GM12872 (cell line): ENCODE data around the gene AMIGO3.

Experiments used
- TF ChIP-seq, protein P1 (sequence below): IDR thresholded peaks from 3 replicates; pipeline ENCODE4 v1.5.1; 2011; ENCODE audit warnings: low read depth, mild to moderate bottlenecking, low read length, moderate library complexity; ENCODE audit not compliant: insufficient read depth

The AMIGO3 gene

DNA sequence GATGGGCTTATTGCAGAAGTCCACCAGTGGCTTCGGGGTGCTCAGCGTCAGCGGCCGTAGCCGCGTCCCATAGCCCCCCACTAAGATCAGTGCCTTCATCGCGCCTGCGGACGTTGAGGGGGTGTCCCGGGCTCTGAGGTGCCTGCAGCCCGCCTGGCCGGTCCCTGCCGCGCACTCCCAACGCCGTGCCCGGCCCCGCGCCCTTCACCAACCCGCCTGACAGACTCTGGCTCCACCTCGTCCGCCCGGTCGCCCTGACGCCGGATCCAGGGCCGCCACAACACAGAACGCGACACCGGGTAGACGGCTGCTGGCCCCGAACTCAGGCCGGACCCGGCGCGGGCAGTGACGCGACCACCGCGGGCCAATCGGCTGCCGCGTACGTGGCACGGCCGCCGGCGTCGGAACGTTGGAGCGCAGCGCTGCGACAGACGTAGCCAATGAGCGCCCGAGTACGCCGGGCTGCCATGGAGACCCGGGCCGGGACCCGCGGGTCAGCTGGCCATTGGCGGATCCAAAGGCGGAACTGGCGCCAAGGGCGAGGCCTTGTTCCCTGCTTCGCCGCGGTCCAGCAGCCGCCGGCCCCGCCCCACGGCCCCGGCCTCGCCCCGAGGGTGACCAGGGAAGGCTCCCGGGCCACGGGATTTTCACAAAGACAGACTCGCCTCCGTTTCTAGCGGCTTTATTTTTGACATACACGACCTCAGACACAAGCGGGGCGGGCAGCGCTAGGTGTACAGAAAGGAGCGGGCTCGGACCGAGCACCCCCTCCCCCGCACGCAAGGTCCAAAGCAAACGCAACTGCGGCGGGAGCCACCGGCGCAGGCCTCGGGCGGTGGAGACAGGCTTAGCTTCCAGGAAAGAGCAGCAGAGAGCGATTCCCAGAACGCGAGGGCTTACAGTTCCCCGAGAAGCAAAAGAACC is 4.4 kb upstream of the AMIGO3 start, which contains the start of gene GMPPB:
GMPPB (minus strand) TSS at position 324 of the 924 bp plus-strand sequence; CDS start at position 99, 225 bp downstream.
- TF ChIP-seq, protein P1, sequence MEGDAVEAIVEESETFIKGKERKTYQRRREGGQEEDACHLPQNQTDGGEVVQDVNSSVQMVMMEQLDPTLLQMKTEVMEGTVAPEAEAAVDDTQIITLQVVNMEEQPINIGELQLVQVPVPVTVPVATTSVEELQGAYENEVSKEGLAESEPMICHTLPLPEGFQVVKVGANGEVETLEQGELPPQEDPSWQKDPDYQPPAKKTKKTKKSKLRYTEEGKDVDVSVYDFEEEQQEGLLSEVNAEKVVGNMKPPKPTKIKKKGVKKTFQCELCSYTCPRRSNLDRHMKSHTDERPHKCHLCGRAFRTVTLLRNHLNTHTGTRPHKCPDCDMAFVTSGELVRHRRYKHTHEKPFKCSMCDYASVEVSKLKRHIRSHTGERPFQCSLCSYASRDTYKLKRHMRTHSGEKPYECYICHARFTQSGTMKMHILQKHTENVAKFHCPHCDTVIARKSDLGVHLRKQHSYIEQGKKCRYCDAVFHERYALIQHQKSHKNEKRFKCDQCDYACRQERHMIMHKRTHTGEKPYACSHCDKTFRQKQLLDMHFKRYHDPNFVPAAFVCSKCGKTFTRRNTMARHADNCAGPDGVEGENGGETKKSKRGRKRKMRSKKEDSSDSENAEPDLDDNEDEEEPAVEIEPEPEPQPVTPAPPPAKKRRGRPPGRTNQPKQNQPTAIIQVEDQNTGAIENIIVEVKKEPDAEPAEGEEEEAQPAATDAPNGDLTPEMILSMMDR, result no peak

DNA sequence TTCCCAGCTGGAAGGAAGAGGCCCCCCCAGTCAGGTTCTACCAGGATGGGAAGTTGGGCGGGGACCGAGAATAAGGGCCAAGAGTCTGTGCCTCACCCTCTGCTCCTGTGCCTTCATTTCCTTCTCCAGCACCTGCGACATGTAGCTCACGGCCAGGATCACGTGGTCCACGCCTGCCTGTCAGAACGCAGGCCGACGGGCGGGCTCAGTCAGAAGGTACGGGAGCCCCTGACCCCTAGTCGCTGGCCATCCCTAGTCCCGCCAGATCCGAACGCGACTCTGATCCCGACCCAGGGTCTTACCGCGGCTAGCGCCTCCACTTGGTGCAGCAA is 3.8 kb upstream of the AMIGO3 start:
- TF ChIP-seq, protein P1, result no peak

DNA sequence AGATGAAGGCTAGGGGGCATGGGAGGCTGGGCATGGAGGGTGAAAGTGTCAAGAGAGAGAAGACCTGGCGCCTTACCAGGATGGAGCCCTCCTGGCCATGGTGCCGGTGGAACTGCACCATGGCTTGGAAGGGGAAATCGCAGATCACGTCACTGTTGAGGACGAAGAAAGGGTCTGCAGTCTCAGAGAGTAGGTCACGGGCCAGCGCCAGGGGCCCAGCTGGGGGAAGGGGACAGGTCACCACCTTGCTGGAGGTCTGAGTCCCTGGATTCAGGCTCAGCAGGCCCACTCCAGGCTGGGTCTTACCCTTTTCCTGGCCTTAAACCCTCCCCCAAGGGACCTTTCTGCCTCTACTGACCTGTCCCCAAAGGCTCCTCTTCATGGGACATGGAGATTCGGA is 3.4 kb upstream of the AMIGO3 start:
- TF ChIP-seq, protein P1, result no peak

DNA sequence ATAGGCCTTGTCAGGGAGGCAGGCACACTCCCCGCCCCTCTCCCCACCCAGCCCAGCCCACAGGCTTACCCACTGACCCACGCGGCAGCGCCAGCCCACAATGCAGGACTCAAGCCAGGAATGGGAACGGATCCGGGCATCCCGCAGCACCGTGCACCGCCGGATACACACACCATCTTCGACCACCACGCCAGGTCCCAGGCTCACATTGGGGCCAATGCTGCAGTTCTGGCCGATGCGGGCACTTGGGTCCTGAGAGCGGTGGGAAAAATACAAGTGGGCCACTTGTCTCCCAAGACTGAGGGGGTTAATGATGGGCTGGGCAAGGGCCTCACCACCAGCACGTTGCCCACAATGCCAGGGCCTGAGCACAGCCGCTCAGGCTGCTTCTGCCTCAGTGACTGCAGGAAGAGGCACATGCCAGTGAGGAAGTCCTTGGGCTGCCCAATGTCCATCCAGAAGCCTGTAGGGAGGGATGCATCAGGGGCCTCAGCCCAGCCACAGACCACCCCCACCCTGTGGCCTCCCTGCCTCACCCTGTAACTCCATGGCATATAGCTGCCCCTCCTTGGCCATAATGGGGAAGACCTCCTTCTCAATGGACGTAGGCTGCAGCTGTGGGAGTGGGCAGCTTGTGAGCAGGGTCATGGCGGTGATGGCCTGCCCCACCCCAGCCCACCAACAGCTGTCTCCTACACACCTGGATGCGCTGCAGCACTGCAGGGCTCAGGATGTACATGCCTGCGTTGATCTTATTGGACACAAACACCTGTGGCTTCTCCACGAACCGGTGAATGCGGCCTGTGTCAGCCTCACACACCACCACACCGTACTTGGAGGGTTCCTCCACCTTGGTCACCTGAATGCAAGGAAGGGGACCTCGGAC is 2.7 kb upstream of the AMIGO3 start:
- TF ChIP-seq, protein P1, result no peak

DNA sequence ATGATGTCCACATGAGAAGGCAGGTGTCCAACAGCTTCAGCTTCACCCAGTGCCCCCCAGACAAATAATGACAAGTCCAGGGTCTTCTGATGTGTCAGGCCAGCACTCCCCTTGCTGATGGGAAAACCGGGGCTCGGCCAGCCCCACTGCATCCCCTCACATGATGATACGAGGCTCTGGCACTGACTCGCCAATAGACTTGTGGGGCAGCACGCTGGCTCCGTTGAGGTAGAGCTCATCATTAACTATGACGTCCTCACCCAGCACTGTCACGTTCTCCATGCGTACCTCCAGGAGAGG is 2.1 kb upstream of the AMIGO3 start:
- TF ChIP-seq, protein P1, result no peak

DNA sequence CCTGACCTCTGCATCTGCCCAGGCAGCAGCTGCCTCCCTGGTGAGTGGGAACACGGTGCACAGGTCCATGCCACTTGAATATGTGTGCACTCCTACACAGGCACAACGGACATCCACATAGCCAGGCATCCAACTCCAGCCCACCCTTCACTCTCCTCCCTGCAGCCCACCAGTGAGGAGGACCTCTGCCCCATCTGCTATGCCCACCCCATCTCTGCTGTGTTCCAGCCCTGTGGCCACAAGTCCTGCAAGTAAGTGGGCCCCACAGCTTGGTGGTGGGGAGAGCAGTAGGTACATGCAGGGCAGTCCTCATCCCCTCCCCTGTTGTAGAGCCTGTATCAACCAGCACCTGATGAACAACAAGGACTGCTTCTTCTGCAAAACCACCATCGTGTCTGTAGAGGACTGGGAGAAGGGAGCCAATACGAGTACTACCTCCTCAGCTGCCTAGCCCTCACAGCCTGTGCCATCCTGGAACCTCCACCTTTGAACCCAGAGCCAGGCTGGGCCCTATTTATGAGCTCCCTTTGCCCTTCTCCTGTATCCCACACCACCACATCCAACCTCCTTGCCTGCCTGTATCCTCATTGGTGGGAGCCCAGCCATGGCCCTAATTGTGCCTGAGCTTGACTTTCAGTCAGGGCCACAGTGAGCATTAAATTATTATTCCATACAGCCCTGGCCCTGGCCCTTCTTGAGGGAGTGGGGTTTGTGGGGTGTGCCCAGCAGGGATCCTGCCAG is 1.5 kb upstream of the AMIGO3 start:
- TF ChIP-seq, protein P1, result no peak

DNA sequence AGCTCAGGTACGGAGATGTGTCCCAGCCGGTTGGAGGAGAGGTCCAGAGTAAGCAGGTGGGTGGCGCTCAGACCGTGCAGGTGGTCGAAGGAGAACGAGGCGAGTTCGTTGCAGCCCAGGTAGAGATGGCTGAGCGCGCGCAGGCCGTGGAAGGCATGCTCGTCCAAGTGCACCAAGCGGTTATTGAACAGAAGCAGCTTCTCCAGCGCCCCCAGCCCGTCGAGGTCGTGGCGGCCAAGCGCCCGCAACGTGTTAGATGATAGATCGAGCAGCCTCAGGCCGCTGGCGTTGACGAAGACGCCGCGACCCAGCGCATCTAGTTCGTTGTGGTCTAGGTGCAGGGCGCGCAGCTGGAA is 648 bp downstream of the AMIGO3 start:
- TF ChIP-seq, protein P1, result no peak
